ENCODE measurements around the gene C1orf159.

The C1orf159 gene

GRCh38 chr1:1137256-1138045, 21.6 kb upstream of the C1orf159 start:
- Histone ChIP-seq H3K9me3 (ENCODE audit: severe bottlenecking) (no peaks in the 10 kb centered on the region), H3K27me3 (ENCODE audit: insufficient read depth, poor library complexity, severe bottlenecking) (peaks cover 14% of the 10 kb centered on the region), H3K4me3 (ENCODE audit: severe bottlenecking) (no peak overlapping the region), H3K36me3 (ENCODE audit: low read depth) (no peaks in the 10 kb centered on the region), H3K27ac (ENCODE audit: poor library complexity, severe bottlenecking) (no peak overlapping the region), H3K4me1 (ENCODE audit: insufficient read depth, poor library complexity, severe bottlenecking) (no peaks in the 10 kb centered on the region)
- no peak for TF ChIP-seq CTCF (IDR thresholded peaks at IDR 0.05; ENCODE audit: poor library complexity, severe bottlenecking)
- no peak for DNase-seq (ENCODE audit: low spot score)
- no peak for ATAC-seq (ENCODE audit: low read depth)

- H3K27me3 ChIP-seq (ENCODE audit: insufficient read depth, poor library complexity, severe bottlenecking) = peaks cover 14% of the 10 kb centered on the region
- H3K36me3 ChIP-seq (ENCODE audit: low read depth) = no peaks in the 10 kb centered on the region
- no peaks in the 10 kb centered on the region for H3K9me3 ChIP-seq (ENCODE audit: severe bottlenecking)
- no peaks in the 10 kb centered on the region for H3K4me1 ChIP-seq (ENCODE audit: insufficient read depth, poor library complexity, severe bottlenecking)
- ATAC-seq (ENCODE audit: low read depth) = peak; percentile 46; the same call in 1 of the 3 replicates
- H3K27ac ChIP-seq (ENCODE audit: poor library complexity, severe bottlenecking) = no peak overlapping the region
- no peak for DNase-seq (ENCODE audit: low spot score)
- no peak overlapping the region for H3K4me3 ChIP-seq (ENCODE audit: severe bottlenecking)
- no peak for TF ChIP-seq CTCF (IDR thresholded peaks at IDR 0.05; ENCODE audit: poor library complexity, severe bottlenecking)
These were observed 20.8 kb upstream of the C1orf159 start for GRCh38 chr1:1136547-1137230.

GRCh38 chr1:1135339-1136136, 19.6 kb upstream of the C1orf159 start:
- H3K4me3 ChIP-seq (ENCODE audit: severe bottlenecking) = no peak overlapping the region
- ATAC-seq (ENCODE audit: low read depth) = no peak
- H3K27ac ChIP-seq (ENCODE audit: poor library complexity, severe bottlenecking) = no peak overlapping the region
- no peak for TF ChIP-seq CTCF (IDR thresholded peaks at IDR 0.05; ENCODE audit: poor library complexity, severe bottlenecking)
- DNase-seq (ENCODE audit: low spot score) = no peak
- H3K27me3 ChIP-seq (ENCODE audit: insufficient read depth, poor library complexity, severe bottlenecking) = peaks cover 14% of the 10 kb centered on the region
- H3K9me3 ChIP-seq (ENCODE audit: severe bottlenecking) = no peaks in the 10 kb centered on the region
- H3K36me3 ChIP-seq (ENCODE audit: low read depth) = no peaks in the 10 kb centered on the region
- H3K4me1 ChIP-seq (ENCODE audit: insufficient read depth, poor library complexity, severe bottlenecking) = no peaks in the 10 kb centered on the region

GRCh38 chr1:1134300-1134970, 18.5 kb upstream of the C1orf159 start:
- Histone ChIP-seq H3K4me1 (ENCODE audit: insufficient read depth, poor library complexity, severe bottlenecking) (no peaks in the 10 kb centered on the region), H3K27ac (ENCODE audit: poor library complexity, severe bottlenecking) (no peak overlapping the region), H3K4me3 (ENCODE audit: severe bottlenecking) (no peak overlapping the region), H3K27me3 (ENCODE audit: insufficient read depth, poor library complexity, severe bottlenecking) (peaks cover 14% of the 10 kb centered on the region), H3K9me3 (ENCODE audit: severe bottlenecking) (no peaks in the 10 kb centered on the region), H3K36me3 (ENCODE audit: low read depth) (no peaks in the 10 kb centered on the region)
- TF ChIP-seq CTCF (IDR thresholded peaks at IDR 0.05; ENCODE audit: poor library complexity, severe bottlenecking) = no peak
- DNase-seq (ENCODE audit: low spot score) (no peak), ATAC-seq (ENCODE audit: low read depth) (no peak)
